H1 (cell line): ENCODE measurements around the gene LHCGR. TPM values are rescaled to one million over a fixed set of nuclear protein-coding genes. Genes with fewer than 3 reads are reported as not detected.

ENCODE experiments used
- CTCF ChIA-PET: fragments of 300-600 bp; sonication (Branson Sonifier 250); formaldehyde crosslinking; loops from one replicate; lab custom pipeline; 2021; ENCODE audit not compliant: partially characterized antibody; lab: Charles Lee
- POLR2A ChIA-PET: fragments of 300-600 bp; sonication (Branson Sonifier 250); formaldehyde crosslinking; loops from one replicate; lab custom pipeline; 2021; ENCODE audit warnings: inconsistent platforms; ENCODE audit not compliant: partially characterized antibody; lab: Charles Lee
- DNase-seq, 2 experiments: peaks; one replicate each; pipeline versions ENCODE4 v3.0.0 to v3.0.0-alpha.2; 2010 to 2022; ENCODE audit warnings: low spot score in 2 of 2, low read depth in 1 of 2, mixed read lengths in 1 of 2
- FAIRE-seq: peaks from 2 replicates; lab custom pipeline; 2011; peaks lifted over from hg19 to GRCh38; lab: Jason Lieb, UNC
- H2AFZ ChIP-seq: 2 replicates; pipeline ENCODE4 v1.8.1; 2012; ENCODE audit warnings: low read length, inconsistent platforms
- H2AK5ac ChIP-seq: 2 replicates; pipeline ENCODE4 v1.6.1; 2013; ENCODE audit warnings: low read depth, low read length
- H2BK120ac ChIP-seq: replicated peaks from 2 replicates; pipeline ENCODE3; 2013; ENCODE audit warnings: low read depth, low read length, inconsistent platforms
- H2BK12ac ChIP-seq: 2 replicates; pipeline ENCODE4 v1.6.1; 2013; ENCODE audit warnings: low read depth, low read length
- H2BK15ac ChIP-seq: 2 replicates; pipeline ENCODE4 v1.6.1; 2013; ENCODE audit warnings: low read length
- H2BK20ac ChIP-seq: 2 replicates; pipeline ENCODE4 v1.6.1; 2013; ENCODE audit warnings: low read length
- H2BK5ac ChIP-seq: 2 replicates; pipeline ENCODE4 v1.6.1; 2013; ENCODE audit warnings: low read depth, low read length
- H3K14ac ChIP-seq: 2 replicates; pipeline ENCODE4 v1.6.1; 2013; ENCODE audit warnings: inconsistent platforms; ENCODE audit not compliant: insufficient read length
- H3K18ac ChIP-seq: 2 replicates; pipeline ENCODE4 v1.6.1; 2013; ENCODE audit warnings: low read length; ENCODE audit errors: extremely low read depth
- H3K23ac ChIP-seq: 2 replicates; pipeline ENCODE4 v1.6.1; 2013; ENCODE audit warnings: inconsistent platforms; ENCODE audit not compliant: insufficient read length
- H3K23me2 ChIP-seq: 2 replicates; pipeline ENCODE4 v1.6.1; 2013; ENCODE audit warnings: low read depth, low read length
- H3K27ac ChIP-seq: 2 replicates; pipeline ENCODE4 v1.6.1; 2011; ENCODE audit warnings: low read depth, low read length, inconsistent platforms
- H3K27me3 ChIP-seq, 4 experiments: replicated peaks in 1 of 4; 1 replicate in 1 of 4; 2 replicates in 3 of 4; pipeline versions ENCODE4 v1.6.1 to v1.8.1; 2011 to 2013; ENCODE audit warnings: low read length in 3 of 4, mild to moderate bottlenecking in 3 of 4, inconsistent platforms in 2 of 4, mixed read lengths in 2 of 4, moderate library complexity in 1 of 4; ENCODE audit not compliant: control insufficient read depth in 3 of 4, insufficient read depth in 3 of 4; ENCODE audit errors: extremely low read depth in 1 of 4
- H3K36me3 ChIP-seq, 4 experiments: 2 replicates each; pipeline versions ENCODE4 v1.6.1 to v1.8.1; 2011 to 2013; ENCODE audit warnings: mild to moderate bottlenecking in 4 of 4, low read length in 3 of 4, moderate library complexity in 2 of 4, control low read depth in 1 of 4, inconsistent platforms in 1 of 4; ENCODE audit not compliant: insufficient read depth in 4 of 4, control insufficient read depth in 2 of 4
- H3K4ac ChIP-seq: replicated peaks from 2 replicates; pipeline ENCODE3; 2013; ENCODE audit warnings: low read length, low read depth, mixed read lengths, inconsistent platforms; ENCODE audit not compliant: insufficient read length
- H3K4me1 ChIP-seq, 4 experiments: replicated peaks in 1 of 4; 1 replicate in 1 of 4; 2 replicates in 3 of 4; pipeline versions ENCODE4 v1.6.1 to v1.8.1; 2011 to 2013; ENCODE audit warnings: low read length in 3 of 4, inconsistent platforms in 2 of 4, mixed read lengths in 1 of 4; ENCODE audit not compliant: insufficient read depth in 4 of 4, control insufficient read depth in 3 of 4
- H3K4me2 ChIP-seq, 2 experiments: 2 replicates each; pipeline versions ENCODE4 v1.6.1 to v1.8.1; 2011 to 2013; ENCODE audit warnings: low read depth in 2 of 2, low read length in 2 of 2, control low read depth in 1 of 2, inconsistent platforms in 1 of 2, mild to moderate bottlenecking in 1 of 2; ENCODE audit not compliant: insufficient read depth in 1 of 2
- H3K4me3 ChIP-seq, 4 experiments: fragments of 200-600, 300-600 bp in 1 of 4; sonication (generic), shearing (Covaris generic), sonication (Bioruptor Twin) in 1 of 4; 2 replicates each; pipeline versions ENCODE4 v1.5.1 to v1.8.1; 2011 to 2016; ENCODE audit warnings: low read length in 4 of 4, low read depth in 3 of 4, control low read depth in 2 of 4, inconsistent platforms in 2 of 4, mild to moderate bottlenecking in 2 of 4, mixed read lengths in 1 of 4, moderate library complexity in 1 of 4; ENCODE audit not compliant: insufficient read depth in 2 of 4; ENCODE audit errors: extremely low read depth in 1 of 4
- H3K56ac ChIP-seq: replicated peaks from 2 replicates; pipeline ENCODE3; 2013; ENCODE audit warnings: low read depth, mild to moderate bottlenecking, mixed read lengths, low read length, inconsistent platforms; ENCODE audit not compliant: insufficient read length
- H3K79me1 ChIP-seq: 2 replicates; pipeline ENCODE4 v1.6.1; 2013; ENCODE audit warnings: low read depth, low read length, control low read depth
- H3K79me2 ChIP-seq, 2 experiments: 2 replicates each; pipeline versions ENCODE4 v1.6.1 to v1.8.1; 2012 to 2013; ENCODE audit warnings: low read length in 2 of 2, mild to moderate bottlenecking in 2 of 2, inconsistent platforms in 1 of 2; ENCODE audit not compliant: insufficient read depth in 2 of 2, control insufficient read depth in 1 of 2
- H3K9ac ChIP-seq, 4 experiments: replicated peaks in 1 of 4; 1 replicate in 1 of 4; 2 replicates in 3 of 4; pipeline versions ENCODE4 v1.6.1 to v1.8.1; 2011 to 2013; ENCODE audit warnings: low read depth in 3 of 4, low read length in 3 of 4, control low read depth in 2 of 4, mild to moderate bottlenecking in 2 of 4, moderate library complexity in 2 of 4, inconsistent platforms in 1 of 4; ENCODE audit errors: extremely low read depth in 1 of 4
- H3K9me3 ChIP-seq, 2 experiments: 2 replicates each; pipeline versions ENCODE4 v1.6.1 to v1.8.1; 2012 to 2013; ENCODE audit warnings: mild to moderate bottlenecking in 2 of 2, moderate library complexity in 2 of 2, control low read depth in 1 of 2, inconsistent platforms in 1 of 2, low read depth in 1 of 2, low read length in 1 of 2, mixed read lengths in 1 of 2; ENCODE audit not compliant: insufficient read depth in 2 of 2
- H4K20me1 ChIP-seq, 2 experiments: replicated peaks in 1 of 2; 2 replicates each; pipeline versions ENCODE3 to v1.8.1; 2011 to 2013; ENCODE audit warnings: inconsistent platforms in 2 of 2, low read length in 2 of 2, mild to moderate bottlenecking in 1 of 2; ENCODE audit not compliant: insufficient read depth in 2 of 2, control insufficient read depth in 1 of 2
- H4K5ac ChIP-seq: 2 replicates; pipeline ENCODE4 v1.6.1; 2013; ENCODE audit warnings: low read length, low read depth, mixed read lengths, inconsistent platforms; ENCODE audit not compliant: insufficient read length
- H4K8ac ChIP-seq: 2 replicates; pipeline ENCODE4 v1.8.0; 2013; ENCODE audit warnings: mild to moderate bottlenecking, moderate library complexity, low read length, inconsistent platforms; ENCODE audit not compliant: insufficient read depth; ENCODE audit errors: extremely low read depth
- H4K91ac ChIP-seq: replicated peaks from 2 replicates; pipeline ENCODE3; 2013; ENCODE audit warnings: low read length, mixed read lengths, inconsistent platforms; ENCODE audit not compliant: insufficient read length
- CBX5 ChIP-seq: fragments of 300-800, 300-1000 bp; sonication (generic); IDR thresholded peaks from 2 replicates; pipeline ENCODE4 v1.7.1; 2016; ENCODE audit warnings: antibody characterized with exemption, low read length, low read depth
- CREB1 ChIP-seq: IDR thresholded peaks from 2 replicates; pipeline ENCODE4 v1.6.1; 2012; ENCODE audit warnings: inconsistent platforms
- SP2 ChIP-seq: IDR thresholded peaks from 2 replicates; pipeline ENCODE4 v1.6.1; 2012; ENCODE audit warnings: mild to moderate bottlenecking, low read length, inconsistent platforms
- SUZ12 ChIP-seq: fragments of 200-600 bp; sonication (generic); IDR thresholded peaks from 2 replicates; pipeline ENCODE4 v1.6.1; 2012; ENCODE audit warnings: mild to moderate bottlenecking, inconsistent platforms, low read length, moderate library complexity, mixed read lengths
- TCF12 ChIP-seq: IDR thresholded peaks from 2 replicates; pipeline ENCODE4 v1.6.1; 2011; ENCODE audit warnings: low read depth, mild to moderate bottlenecking, low read length
- ZNF274 ChIP-seq: IDR thresholded peaks from 2 replicates; pipeline ENCODE4 v1.7.0; 2012; ENCODE audit warnings: low read length, borderline replicate concordance; ENCODE audit errors: extremely low read depth
- polyA plus RNA-seq, 7 experiments: library from polyadenylated mRNA; depleted of rRNA in 3 of 7; stranded (reverse) in 5 of 7; unstranded in 2 of 7; fragments of >200 nt in 5 of 7; fragments of 200-250 nt in 2 of 7; gene quantifications; 1 replicate in 5 of 7; 2 replicates in 1 of 7; 4 replicates in 1 of 7; pipeline versions ENCODE4 v1.2.1 to v1.2.3, GENCODE V29; 2011 to 2013; ENCODE audit warnings: missing spikeins in 2 of 7, mixed read lengths in 2 of 7
- total RNA-seq: library from RNA; stranded (reverse); fragmentation: NEBNext Ultra II Directional; extraction: Animal tissue kit (Norgen Biotek cat#: 25700); gene quantifications from 2 replicates; pipeline ENCODE4 v1.2.1, GENCODE V29; 2021

LHCGR gene
- total and polyA plus RNA-seq, 2 of the 8 experiments (the other 6 are each of a cell fraction or from before 2014, with no cell fraction given): 0.30 to 0.73 TPM

GRCh38 chr2:48695991-48696390, 59.5 kb downstream of the LHCGR start:
- Histone ChIP-seq H3K14ac (no peak overlapping the region), H3K4me2 (no peak overlapping the region), H3K9me3 (no peaks in the 10 kb centered on the region), H4K5ac (no peak overlapping the region), H2BK120ac (no peak overlapping the region), H3K4ac (no peak overlapping the region), H3K18ac (no peak overlapping the region), H3K79me2 (no peaks in the 10 kb centered on the region), H3K36me3 (no peaks in the 10 kb centered on the region), H3K23ac (no peak overlapping the region), H2BK5ac (no peak overlapping the region), H2AK5ac (no peak overlapping the region), H3K79me1 (no peaks in the 10 kb centered on the region), H4K20me1 (no peaks in the 10 kb centered on the region), H4K91ac (no peak overlapping the region), H2AFZ (no peak overlapping the region), H2BK15ac (no peak overlapping the region), H3K4me1 (peaks cover 4 to 16% (median 9%) of the 10 kb centered on the region in 4 experiments; a peak in 6 of 7 replicates), H4K8ac (no peak overlapping the region), H2BK12ac (no peak overlapping the region), H3K4me3 (no peak overlapping the region), H3K9ac (no peak overlapping the region), H3K23me2 (no peaks in the 10 kb centered on the region; the same call in 1 of the 2 replicates), H3K56ac (no peak overlapping the region), H2BK20ac (no peak overlapping the region), H3K27ac (no peak overlapping the region), H3K27me3 (no peaks in the 10 kb centered on the region)
- CTCF ChIA-PET: no interaction called here
- POLR2A ChIA-PET: no interaction called here
- FAIRE-seq (no peak), DNase-seq (no peak)
- TF ChIP-seq ZNF274: no peak
- TF ChIP-seq CREB1: no peak
- TF ChIP-seq TCF12: no peak
- no peak for TF ChIP-seq SUZ12
- no peak for TF ChIP-seq CBX5
- no peak for TF ChIP-seq SP2
